EL (cell line): ENCODE measurements around the gene PGM2L1.

ENCODE experiments used
- DNase-seq: peaks from one replicate; pipeline ENCODE4 v3.0.0-alpha.2; 2016

Gene PGM2L1

DNA sequence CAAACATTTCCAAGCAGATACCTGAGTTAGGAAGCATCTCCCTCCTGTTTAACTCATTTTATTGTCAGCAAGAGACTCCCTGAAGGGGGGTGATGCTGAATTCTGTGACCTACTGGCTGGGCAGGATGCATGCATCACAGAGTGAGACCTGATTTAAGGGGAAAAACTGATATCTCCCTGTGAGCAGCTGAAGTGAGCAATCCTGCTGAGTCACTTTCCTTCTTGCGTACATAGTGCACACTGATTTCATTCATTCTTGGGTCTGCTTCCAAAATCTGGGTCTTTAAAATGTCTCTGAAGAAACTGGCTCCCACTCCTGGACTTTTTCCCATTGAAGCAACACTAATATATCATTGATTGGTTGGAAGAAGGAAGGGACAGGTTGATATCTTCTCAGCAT is 110.1 kb downstream of the PGM2L1 start:
- DNase-seq, result peak; percentile 85

GRCh38 chr11:74284466-74284865 is 113.8 kb downstream of the PGM2L1 start:
- peak; percentile 48 for DNase-seq

DNA sequence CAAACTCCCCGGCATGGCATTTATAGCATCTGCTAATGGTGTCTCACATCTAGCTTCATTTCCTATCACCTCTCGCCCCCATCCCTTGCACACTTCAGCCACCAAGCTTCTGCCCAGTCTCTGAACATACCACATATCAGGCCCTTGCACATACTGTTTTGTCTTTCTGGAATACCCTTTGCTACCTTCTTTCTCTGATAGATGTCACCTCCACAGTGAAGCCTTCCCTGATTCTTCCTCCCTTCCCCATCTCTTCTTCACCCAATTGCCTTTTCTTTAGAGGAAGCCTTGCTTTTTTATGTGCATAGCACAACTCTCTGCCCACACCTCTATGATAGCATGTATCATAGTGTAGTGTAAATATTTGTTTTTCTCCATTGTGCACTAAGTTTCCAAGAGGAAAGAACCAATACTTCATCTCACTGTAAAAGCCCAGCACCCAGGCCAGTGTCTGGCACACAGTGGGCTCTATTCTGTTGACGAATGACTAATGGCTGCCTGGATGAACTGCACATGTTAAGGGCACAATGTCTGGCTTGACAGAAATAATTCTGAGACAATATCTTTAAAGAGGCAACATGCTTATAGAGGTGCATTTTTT is 114.6 kb downstream of the PGM2L1 start:
- no peak for DNase-seq

DNA sequence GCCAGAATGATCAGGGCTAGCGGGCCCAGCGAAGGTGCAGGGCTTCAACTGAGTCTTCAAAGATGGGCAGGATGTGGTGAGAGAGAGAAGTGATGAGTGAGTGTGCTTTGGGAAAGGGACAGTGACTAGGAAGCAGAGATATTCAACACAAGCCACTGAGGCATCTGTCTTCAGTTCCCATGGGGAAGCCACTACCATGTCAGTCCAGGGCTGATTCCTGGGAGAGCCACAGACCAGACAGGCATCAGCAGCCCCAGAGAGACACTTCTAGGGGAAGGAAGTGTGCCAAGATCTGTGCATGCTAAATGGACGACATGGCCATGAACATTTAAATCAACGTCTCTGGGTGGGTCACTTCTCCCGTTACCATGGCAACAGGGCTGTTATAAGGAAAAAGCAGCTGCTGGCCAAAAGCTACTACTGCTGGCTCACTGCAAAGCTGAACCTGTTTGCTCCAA is 115.3 kb downstream of the PGM2L1 start:
- no peak for DNase-seq

DNA sequence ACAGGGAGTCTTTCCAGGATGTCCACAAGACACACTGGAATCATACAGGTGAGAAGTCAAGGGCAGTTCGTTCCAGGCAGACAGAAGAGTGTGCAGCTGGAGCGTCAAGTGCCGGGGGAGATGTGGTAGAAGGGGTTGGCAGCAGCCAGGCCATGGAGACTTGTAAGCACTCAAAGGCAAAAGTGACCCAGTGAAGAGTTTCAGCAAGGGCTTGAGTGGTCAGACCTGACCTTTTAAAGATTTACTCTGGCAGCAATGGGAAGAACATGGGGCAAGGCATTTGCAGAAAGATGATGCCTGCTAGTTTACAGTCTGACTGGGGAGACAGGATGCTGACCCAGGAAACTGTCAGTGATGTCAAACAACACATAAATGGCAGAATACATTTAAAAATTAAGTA is 115.8 kb downstream of the PGM2L1 start:
- no peak for DNase-seq

- DNase-seq, result no peak
Observed at GRCh38 chr11:74280494-74280893, 117.7 kb downstream of the PGM2L1 start.
